ENCODE results near the gene HIPK1.

HIPK1 gene

DNA sequence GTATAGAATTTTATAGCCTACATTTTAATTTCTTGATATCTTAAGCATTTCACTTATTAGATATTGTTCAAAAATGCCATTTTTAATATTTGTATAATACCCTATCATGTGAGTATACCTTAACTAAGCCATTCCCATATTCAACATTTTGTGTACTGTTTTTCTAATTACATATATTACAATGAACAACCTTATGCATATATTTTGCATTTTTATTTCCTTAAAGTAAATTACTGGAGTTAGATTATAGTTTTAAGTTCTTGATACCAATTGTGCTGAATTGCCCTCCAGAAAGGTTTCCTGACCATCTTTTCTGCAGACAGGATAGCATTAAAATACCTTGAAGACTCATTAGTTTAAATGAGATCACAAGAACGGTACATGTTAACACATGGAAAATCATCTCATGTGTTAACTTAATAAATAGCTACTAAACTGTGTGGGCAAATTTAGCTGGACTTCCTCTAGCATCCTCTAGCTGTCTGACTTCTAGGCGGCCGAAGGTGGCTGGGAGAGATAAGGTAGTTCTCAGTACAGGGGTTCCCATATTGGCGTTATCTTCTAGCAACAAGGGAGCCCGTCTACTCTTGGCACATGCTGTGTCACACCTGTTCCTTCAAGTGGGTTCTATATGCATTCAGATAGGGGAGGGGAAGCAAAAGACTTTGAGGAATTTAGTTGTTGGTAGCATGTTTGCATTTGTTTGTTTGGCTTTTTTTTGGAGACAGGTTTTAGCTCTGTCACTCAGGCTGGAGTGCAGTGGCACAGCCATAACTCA is 15.0 kb upstream of the HIPK1 start:
- DNase-seq (ENCODE audit: low spot score) = no peak

DNA sequence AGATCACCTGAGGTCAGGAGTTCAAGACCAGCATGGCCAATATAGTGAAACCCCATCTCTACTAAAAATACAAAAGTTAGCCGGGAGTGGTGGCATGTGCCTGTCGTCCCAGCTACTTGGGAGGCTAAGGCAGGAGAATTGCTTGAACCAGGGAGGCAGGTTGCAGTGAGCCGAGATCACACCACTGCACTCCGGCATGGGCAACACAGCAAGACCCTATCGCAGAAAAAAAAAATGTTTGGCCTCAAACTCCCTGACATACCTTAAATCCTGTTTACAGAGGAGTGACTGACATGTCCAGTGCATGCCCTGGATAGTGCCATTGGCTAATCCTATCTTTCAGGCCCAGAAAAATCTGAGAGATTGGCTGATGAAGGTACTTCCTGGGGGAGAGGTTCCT is 12.2 kb upstream of the HIPK1 start:
- no peak for DNase-seq (ENCODE audit: low spot score)

DNA sequence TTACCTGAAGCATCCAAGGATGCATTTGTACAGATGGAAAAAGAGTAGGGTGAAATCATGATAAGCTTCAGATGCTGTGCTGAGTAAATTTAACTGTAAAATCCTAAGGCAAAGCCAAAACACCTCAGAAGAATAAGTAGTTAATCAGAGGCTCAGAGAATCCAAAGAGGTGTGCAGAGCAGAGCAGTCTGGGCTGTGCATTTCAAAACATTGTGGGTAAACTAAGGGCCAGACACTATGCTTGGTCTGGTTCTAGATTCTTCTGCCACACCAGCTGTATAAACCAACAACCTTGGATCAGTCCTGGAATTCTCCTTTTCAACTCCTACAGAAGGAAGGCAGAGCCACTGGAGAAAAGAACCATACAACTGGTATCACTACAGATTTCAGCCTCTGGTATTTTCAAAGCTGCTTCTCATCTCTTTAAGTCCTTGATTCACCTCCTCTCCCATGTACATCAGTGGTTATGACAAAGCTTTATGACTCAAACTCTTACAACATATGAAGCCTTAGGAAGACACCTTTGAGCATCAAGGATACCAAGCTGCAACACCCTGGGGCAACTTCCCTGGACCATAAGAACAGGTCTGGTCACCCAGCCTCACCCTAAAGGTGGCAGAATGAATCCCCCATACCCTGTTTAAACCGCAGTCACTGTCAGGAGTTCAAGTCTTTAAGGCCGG is 11.6 kb upstream of the HIPK1 start:
- no peak for DNase-seq (ENCODE audit: low spot score)

DNA sequence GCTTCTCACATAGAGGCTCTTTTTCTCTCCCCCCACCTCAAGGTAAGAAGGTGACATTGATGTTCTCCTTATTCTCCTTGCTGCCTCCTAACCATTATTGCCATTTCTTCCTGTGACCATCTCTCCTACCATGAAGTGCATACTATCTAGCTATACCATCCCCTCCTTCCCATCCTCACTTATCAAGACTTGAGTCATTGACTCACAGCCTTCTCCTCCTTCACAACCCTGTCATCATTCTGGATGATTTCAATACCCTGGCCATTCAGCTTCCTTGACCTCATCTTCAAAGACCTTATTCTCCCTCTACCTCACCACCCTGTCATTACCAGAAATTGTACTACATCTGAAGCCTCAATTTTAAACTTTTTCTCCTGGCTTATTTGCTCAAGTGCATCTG is 10.9 kb upstream of the HIPK1 start:
- DNase-seq (ENCODE audit: low spot score) = no peak

DNA sequence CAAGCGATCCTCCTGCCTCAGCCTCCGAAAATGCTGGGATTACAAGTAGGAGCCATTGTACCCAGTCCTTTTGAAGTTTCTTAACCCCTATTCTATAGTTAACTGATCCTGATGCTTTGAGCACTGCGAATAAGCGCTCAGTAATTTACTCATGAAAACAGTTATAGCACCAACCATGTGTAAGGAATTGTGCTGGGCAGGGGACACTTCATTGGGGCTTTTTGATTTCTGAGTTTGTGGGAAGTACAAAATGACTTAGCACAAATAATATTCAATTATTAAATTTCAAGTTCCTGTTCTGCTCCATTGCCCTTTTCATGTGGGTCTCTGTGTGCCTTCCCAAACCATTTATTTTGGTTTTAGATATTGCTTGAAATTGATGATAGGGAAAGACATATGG is 6.2 kb upstream of the HIPK1 start:
- DNase-seq (ENCODE audit: low spot score) = no peak

DNA sequence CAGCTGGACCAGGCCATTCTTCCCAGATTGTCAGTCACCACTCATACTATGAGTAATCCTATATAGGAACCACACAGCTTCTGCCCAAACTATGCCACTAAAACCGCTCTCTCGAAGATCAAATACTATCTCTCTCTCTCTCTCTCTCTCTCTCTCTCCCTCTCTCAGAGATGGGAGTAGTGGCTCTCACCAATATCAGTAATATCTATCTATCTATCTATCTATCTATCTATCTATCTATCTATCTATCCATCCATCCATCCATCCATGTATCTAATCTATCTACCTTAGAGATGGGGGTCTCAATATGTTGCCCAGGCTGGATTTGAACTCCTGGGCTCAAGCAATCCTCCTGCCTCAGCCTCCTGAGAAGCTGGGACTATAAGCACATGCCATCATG is 4.7 kb upstream of the HIPK1 start:
- DNase-seq (ENCODE audit: low spot score) = no peak

DNA sequence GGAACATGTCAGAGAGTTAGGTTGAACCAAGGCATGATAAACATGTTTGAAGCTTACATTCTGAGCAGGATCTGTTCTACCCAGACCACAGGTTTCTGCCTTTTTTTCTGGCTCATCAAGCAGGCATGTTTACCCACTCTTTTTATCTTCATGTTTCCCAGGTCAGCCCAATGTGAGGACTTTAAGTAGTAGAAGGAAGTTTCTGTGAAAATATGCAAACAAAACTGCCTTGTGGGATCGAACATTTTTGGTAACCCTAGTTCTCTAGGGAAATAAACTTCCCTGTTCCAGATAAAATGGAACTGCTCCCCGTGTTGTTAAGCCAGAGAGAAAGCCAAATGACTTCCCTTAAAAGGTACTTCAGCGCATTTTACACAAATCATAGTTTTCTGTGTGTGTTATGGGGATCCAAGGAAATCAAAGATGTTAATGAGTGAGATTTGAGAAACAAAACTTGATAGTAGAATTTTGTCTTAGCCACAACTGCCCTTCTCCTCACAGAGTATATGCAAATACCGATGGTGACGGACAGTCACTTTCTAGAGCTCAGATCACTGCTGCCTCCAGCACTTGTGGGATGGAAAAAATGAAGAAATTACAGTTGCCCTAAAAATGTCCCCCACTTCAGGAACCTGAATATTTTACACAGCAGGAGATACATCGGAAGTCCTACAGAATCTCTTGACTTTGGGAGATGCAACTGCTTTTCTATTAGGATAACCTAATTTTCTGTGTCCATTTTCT is 765 bp upstream of the HIPK1 start:
- DNase-seq (ENCODE audit: low spot score) = peak; percentile 54

DNA sequence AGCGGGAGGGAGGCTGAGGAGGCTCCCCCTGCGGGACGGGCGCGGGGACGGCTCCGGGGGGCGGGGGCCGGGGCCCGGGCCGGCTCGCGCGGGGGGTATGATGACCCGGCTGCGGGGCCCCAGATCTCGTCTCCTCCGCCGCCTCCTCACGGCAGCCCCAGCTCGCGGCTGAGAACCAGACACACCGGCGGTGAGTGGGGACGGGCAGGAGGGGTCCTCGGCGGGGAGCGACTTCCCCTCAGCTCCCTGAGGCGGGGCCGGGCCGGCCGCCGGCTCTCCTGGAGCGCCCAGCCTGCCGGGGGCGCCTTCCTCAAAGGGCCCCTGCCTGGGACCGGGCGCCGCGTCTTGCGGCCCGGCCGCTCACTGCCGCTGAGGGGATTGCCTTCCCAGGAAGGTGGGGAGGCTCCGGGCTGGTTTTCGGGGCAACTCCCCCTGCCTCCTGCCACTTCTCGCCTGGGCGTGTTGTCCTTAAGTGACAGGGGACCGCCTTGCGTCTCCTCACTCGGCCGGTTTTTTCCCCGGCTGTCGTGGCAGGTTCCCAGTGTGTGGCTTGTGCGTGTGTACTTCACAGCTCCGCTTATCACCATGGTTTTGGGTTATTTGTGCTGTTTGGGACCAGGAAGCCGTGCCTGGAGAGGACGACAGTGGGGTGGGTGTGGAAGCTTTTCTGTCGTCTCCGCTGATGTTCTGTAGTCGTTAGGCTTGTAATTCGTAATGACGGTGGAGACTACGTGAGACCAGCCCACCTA is 800 bp downstream of the HIPK1 start:
- peak; percentile 34 for DNase-seq (ENCODE audit: low spot score)

DNA sequence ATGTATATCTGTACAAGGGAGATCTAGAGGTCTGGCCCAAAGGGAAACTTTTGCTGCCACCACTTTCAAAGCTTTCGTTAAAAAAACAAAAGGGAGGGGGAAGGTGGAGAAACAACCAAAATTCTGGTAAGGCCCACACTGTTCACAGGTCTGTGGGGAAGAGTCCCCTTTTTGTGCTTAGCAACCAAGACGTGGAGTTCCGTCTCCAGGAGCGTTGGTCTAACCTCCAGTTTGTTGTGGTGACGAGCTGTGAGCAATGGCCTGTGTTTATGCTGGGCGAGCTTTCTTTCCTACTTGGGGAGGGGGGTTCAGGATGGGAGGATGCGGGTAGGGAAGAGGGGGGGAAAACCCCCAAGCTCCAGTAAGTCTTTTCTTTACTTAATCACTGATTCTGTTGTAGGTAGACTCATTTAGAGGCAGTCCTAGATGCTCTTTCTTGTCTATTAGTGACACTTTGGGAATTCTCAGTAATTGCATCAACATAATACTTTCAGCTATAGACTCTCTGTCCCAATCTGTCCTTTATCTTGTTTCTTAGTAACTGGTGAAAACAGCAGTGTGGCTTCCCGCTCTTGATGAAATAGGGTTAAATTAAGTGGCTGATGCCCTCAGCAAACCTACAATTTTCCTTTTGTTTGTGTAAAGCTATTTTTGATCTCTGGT is 1.5 kb downstream of the HIPK1 start:
- peak; percentile 26 for DNase-seq (ENCODE audit: low spot score)

DNA sequence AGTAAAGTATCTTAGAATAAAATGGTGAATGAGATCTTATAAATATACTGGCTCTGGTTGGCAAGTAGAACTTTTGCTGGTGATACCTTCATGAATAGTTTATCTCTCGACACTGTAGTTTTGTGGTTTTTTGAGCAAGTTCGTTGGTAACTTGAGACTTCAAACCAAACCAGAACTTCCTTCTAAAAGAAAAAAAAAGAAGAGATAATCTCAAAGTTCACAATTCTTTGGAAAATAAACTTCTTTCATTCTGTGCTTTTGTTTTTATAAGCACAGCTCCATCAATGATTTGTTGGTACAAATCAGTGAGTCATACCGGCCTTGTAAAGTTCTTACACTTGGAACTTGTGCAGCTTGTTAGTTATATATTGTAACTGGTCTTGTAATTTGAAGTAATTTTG is 2.3 kb downstream of the HIPK1 start:
- no peak for DNase-seq (ENCODE audit: low spot score)

DNA sequence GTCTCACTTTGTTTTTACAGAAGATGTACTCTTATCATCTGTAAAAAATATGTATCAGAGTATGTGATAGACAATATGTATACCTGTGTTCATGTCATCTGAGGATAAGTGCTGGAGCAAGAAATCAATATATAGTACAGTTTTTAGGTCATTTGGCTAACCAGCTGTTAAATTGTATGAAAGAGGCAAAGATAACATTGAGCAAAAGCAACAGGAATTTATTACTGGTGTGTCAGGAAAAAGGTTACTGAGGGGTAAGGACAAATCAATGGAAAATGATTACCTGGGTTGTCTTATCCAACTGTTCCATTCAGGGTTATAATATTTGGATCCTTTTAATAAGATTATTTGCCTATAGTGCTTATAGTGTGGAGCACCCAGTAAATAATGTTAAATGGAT is 4.9 kb downstream of the HIPK1 start:
- no peak for DNase-seq (ENCODE audit: low spot score)

DNA sequence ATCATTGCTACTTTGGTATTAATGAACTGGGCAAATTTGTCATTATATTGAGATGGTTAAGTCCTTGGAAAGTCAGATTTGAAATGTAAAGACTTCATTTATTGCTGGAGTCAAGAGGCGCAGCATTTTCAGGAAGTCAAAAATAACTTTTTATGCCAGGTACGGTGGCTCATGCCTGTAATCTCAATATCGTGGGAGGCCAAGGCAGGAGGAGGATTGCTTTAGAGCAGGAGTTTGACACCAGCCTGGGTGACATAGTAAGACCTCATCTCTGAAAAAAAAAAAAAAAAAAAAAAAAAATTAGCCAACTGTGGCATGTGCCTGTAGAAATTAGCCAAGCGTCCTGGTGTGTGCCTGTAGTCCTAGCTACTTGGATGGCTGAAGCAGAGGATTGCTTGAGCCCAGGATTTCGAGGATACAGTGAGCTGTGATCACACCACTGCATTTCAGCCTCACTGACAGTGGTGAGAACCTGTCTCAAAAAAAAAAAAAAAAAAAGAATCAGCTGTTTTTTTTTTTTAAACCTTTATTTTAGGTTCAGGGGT is 5.5 kb downstream of the HIPK1 start:
- DNase-seq (ENCODE audit: low spot score) = no peak

DNA sequence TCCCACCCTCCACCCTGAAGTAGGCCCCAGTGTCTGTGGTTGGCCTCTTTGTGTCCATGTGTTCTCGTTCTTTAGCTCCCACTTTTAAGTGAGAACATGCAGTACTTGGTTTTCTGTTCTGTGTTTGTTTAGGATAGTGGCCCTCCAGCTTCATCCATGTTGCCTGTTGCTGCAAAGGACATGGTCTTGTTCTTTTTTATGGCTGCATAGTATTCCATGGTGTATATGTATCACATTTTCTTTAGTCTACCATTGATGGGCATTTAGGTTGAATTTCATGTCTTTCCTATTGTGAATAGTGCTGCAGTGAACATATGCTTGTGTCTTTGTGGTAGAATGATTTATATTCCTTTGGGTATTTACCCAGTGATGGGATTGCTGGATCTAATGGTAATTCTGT is 6.1 kb downstream of the HIPK1 start:
- DNase-seq (ENCODE audit: low spot score) = no peak

DNA sequence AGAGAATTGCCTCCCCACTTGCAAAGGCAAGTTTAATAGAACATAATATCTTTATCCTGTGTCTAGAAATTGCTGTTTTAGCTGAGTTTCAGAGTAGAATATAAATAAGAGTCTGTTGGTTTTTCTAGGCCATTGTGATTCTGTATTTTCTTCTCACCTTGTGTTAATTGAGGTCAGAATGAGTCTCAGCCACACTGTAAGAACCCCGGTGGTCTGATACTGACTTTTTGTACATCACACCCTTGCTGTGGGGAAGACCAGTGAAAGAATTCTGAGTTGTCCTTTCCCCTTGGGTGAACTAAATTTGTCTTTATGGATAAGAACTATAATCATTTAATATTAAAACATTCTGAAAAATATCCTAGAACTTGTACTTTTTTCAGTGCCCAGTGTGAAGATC is 6.8 kb downstream of the HIPK1 start:
- no peak for DNase-seq (ENCODE audit: low spot score)

DNA sequence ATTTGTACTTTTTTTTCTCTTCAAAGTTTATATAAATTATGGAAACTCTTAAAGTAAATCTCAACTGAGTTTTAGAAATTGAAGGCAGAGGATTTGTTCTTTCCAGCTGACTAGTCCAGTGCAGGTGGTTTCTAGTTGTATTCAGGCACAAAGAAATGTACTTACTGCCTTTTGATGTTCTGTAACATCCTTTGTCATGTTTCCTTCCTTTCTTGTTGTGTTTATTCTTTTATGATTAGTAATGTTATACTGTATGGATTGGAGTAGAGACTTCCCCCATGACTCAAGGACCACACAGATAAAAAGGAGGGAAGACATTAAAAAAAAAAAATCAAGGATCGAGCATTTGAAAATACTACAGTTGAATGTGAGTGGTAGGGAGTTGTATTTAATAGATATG is 8.0 kb downstream of the HIPK1 start:
- DNase-seq (ENCODE audit: low spot score) = no peak

DNA sequence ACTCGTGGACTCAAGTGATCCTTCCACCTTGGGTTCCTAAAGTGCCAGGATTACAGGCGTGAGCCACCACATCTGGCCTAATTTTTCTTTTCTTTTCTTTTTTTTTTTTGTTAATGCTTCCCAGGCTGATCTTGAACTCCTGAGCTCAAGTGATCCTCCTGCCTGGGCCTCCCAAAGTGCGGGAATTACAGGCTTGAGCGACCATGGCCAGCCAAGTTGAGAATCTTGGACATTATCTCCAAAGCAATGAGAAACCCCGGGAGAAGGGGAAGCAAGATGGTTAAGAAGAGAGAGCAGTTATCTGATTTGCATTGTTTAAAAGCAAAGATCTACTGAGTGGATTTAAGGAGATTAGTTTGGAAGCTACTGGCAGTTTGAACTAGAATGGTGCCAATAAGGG is 9.1 kb downstream of the HIPK1 start:
- no peak for DNase-seq (ENCODE audit: low spot score)

DNA sequence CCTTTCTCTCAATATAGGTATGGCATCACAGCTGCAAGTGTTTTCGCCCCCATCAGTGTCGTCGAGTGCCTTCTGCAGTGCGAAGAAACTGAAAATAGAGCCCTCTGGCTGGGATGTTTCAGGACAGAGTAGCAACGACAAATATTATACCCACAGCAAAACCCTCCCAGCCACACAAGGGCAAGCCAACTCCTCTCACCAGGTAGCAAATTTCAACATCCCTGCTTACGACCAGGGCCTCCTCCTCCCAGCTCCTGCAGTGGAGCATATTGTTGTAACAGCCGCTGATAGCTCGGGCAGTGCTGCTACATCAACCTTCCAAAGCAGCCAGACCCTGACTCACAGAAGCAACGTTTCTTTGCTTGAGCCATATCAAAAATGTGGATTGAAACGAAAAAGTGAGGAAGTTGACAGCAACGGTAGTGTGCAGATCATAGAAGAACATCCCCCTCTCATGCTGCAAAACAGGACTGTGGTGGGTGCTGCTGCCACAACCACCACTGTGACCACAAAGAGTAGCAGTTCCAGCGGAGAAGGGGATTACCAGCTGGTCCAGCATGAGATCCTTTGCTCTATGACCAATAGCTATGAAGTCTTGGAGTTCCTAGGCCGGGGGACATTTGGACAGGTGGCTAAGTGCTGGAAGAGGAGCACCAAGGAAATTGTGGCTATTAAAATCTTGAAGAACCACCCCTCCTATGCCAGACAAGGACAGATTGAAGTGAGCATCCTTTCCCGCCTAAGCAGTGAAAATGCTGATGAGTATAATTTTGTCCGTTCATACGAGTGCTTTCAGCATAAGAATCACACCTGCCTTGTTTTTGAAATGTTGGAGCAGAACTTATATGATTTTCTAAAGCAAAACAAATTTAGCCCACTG is 11.5 kb downstream of the HIPK1 start:
- no peak for DNase-seq (ENCODE audit: low spot score)

DNA sequence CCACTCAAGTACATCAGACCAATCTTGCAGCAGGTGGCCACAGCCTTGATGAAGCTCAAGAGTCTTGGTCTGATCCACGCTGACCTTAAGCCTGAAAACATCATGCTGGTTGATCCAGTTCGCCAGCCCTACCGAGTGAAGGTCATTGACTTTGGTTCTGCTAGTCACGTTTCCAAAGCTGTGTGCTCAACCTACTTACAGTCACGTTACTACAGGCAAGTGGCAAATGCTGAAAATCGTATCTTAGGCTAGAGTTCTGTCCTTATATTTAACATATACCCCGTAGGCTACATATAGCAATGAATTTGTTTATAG is 12.1 kb downstream of the HIPK1 start:
- no peak for DNase-seq (ENCODE audit: low spot score)

DNA sequence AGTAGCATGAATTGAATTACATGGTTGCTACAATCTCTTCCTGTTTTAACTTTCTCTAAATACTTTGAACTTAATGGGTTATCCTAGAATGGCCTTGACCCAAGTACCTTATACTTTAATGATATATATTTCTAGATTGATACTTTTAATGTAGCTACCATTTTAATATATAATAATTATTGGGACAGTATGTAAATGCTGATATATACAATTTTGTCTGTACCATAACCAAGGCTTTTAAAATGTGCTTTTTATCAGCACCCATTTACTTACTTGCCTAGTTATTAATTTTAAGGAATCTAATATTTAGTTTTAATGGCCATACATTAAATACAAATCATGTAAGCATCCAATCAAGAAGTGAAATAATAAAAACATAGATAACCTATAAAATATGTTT is 13.4 kb downstream of the HIPK1 start:
- no peak for DNase-seq (ENCODE audit: low spot score)

DNA sequence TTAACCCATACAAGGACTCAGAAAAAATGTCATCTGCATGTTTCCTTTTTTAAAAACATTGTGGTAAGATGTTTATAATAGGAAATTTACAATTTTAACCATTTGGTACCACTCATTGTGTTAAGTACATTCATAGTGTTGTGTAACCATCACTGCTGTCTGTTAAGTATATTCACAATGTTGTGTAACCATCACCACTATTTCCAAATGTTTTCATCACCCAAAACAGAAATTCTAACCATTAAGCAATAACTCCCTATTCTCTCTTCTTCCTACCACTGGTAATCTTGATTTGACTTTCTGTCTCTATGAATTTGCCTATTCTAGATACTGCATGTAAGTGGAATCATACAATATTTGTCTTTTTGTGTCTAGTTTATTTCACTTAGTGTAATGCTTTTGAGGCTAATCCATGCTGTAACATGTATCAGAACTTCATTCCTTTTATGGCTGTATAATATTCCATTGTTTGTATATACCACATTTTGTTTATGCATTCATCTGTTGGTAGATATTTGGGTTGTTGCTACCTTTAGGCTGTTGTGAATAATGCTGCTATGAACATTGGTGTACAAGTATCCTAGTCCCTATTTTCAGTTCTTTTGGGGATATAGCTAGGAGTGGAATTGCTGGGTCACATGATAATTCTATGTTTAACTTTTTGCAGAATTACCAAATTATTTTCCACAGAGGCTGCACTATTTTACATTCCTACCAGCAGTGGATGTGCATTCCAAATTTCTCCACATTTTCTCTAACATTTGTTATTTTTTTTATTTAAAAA is 14.1 kb downstream of the HIPK1 start:
- DNase-seq (ENCODE audit: low spot score) = no peak
